ENCODE measurements around the gene MIEF1. TPM values are rescaled to one million over a fixed set of nuclear protein-coding genes. Genes with fewer than 3 reads are reported as not detected.
"Not testable (repeated sequence)": the region's sequence is repeated elsewhere in the genome, so short reads cannot be mapped to it uniquely, and the experiment has no call there.

MIEF1 gene
- total RNA-seq, 4 donors from 2014 or later, result 16.5 to 51.0 (median 41.3) TPM

- Histone ChIP-seq H3K4me3 (peak overlapping the region; percentile 96 to 100 (median 98)), H3K9me3 (no peaks in the 10 kb centered on the region), H3K36me3 (peaks cover 0 to 61% (median 0%) of the 10 kb centered on the region in 3 donors), H3K27me3 (no peaks in the 10 kb centered on the region), H3K4me1 (peaks cover 0 to 39% (median 20%) of the 10 kb centered on the region in 4 donors), H3K27ac (peak overlapping the region; percentile 97 to 99 (median 98))
- TF ChIP-seq CTCF (IDR thresholded peaks at IDR 0.05) (no peak), POLR2A (IDR thresholded peaks at IDR 0.05) (no peak)
- DNase-seq, result no peak
Measured at GRCh38 chr22:39518996-39519680, 17.0 kb downstream of the MIEF1 start.

- Histone ChIP-seq H3K36me3 (peaks cover 0 to 61% (median 0%) of the 10 kb centered on the region in 3 donors), H3K4me3 (peak overlapping the region; percentile 96 to 100 (median 98)), H3K9me3 (no peaks in the 10 kb centered on the region), H3K4me1 (peaks cover 0 to 40% (median 20%) of the 10 kb centered on the region in 4 donors), H3K27me3 (no peaks in the 10 kb centered on the region), H3K27ac (peak overlapping the region; percentile 97 to 99 (median 98))
- TF ChIP-seq CTCF (IDR thresholded peaks at IDR 0.05) (peak in 4 of 6 experiments; percentile 4 to 45 (median 34)), POLR2A (IDR thresholded peaks at IDR 0.05) (peak; percentile 3 to 48)
- peak; percentile 97 to 99 (median 97) for DNase-seq
Measured at GRCh38 chr22:39519681-39520225, 17.7 kb downstream of the MIEF1 start.

- Histone ChIP-seq H3K27me3 (no peaks in the 10 kb centered on the region), H3K36me3 (peaks cover 0 to 55% (median 0%) of the 10 kb centered on the region in 3 donors), H3K4me1 (peaks cover 0 to 40% (median 22%) of the 10 kb centered on the region in 4 donors), H3K4me3 (peak within 1 kb of the TSS; percentile 96 to 100 (median 98)), H3K27ac (peak within 1 kb of the TSS; percentile 97 to 99 (median 98)), H3K9me3 (no peaks in the 10 kb centered on the region)
- TF ChIP-seq POLR2A (IDR thresholded peaks at IDR 0.05) (peak; percentile 99), CTCF (IDR thresholded peaks at IDR 0.05) (no peak)
- peak; percentile 85 to 96 (median 94) for DNase-seq
Measured at GRCh38 chr22:39520226-39521105, 18.4 kb downstream of the MIEF1 start, which contains the start of gene ATF4. ATF4 (plus strand) TSS chr22:39520562; CDS start chr22:39521446, 884 bp downstream.

- Histone ChIP-seq H3K4me3 (peak overlapping the region; percentile 96 to 100 (median 98)), H3K36me3 (peaks cover 0 to 46% (median 0%) of the 10 kb centered on the region in 3 donors), H3K4me1 (peaks cover 0 to 44% (median 22%) of the 10 kb centered on the region in 4 donors), H3K27ac (peak overlapping the region; percentile 97 to 99 (median 98))
- H3K9me3 ChIP-seq, DNase-seq, H3K27me3 ChIP-seq: not testable (repeated sequence)
- TF ChIP-seq CTCF (IDR thresholded peaks at IDR 0.05), result peak in 1 of 6 experiments; percentile 2
Measured at GRCh38 chr22:39521106-39521885, 19.2 kb downstream of the MIEF1 start.

GRCh38 chr22:39522091-39522490, 20.0 kb downstream of the MIEF1 start:
- H3K27me3 ChIP-seq, DNase-seq, H3K9me3 ChIP-seq: not testable (repeated sequence)
- Histone ChIP-seq H3K4me1 (peaks cover 0 to 50% (median 27%) of the 10 kb centered on the region in 4 donors), H3K36me3 (peaks cover 0 to 40% (median 0%) of the 10 kb centered on the region in 3 donors), H3K27ac (peak overlapping the region; percentile 97 to 99 (median 98)), H3K4me3 (peak overlapping the region; percentile 96 to 100 (median 98))
